Measurements from ENCODE around the gene NRCAM.
A peak's percentile ranks its signal among the peaks of the same experiment; 100 is the strongest.

NRCAM gene

DNA sequence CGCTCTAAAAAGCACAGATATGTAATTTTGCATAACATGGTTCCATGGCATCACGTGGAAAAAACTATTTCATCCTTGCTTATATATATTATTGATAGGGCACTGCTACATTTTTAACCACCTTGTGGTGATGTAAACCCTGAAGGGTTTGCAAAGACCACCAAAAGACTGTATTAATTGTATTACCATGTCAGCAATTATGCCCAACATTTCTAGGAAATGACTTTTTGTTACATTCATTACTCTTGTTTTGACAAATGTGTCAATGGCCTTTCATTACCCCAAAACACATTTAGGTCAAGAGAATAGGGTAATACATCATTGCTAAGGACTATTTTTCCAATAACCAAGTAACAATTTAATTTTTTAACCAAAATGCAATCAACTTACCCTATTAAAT is 142.2 kb downstream of the NRCAM start:
- Histone ChIP-seq H3K4me1 (ENCODE audit: control insufficient read depth, insufficient read depth, low read length) (no peaks in the 10 kb centered on the region), H3K9me3 (ENCODE audit: control insufficient read depth, insufficient read depth, low read depth, low read length) (no peaks in the 10 kb centered on the region), H3K4me3 (ENCODE audit: low read depth, low read length) (no peak overlapping the region), H3K27ac (ENCODE audit: extremely low read depth, low read depth, low read length) (no peak overlapping the region), H3K36me3 (ENCODE audit: control insufficient read depth in 2 of 2, insufficient read depth in 1 of 2, low read length in 2 of 2) (no peaks in the 10 kb centered on the region)
- ChIA-PET POLR2A (no interaction called here), CTCF (no interaction called here)
- no peak for TF ChIP-seq ZNF248 (tag by site-specific recombination; IDR thresholded peaks at IDR 0.05)
- no peak for TF ChIP-seq HOXA7 (CRISPR knock-in tag; IDR thresholded peaks at IDR 0.05; ENCODE audit: borderline replicate concordance)
- TF ChIP-seq ZNF211 (tag by site-specific recombination; IDR thresholded peaks at IDR 0.05; ENCODE audit: low read depth): no peak
- no peak for TF ChIP-seq ZNF544 (tag by site-specific recombination; IDR thresholded peaks at IDR 0.05)
- TF ChIP-seq ZNF174 (tag by site-specific recombination; IDR thresholded peaks at IDR 0.05): no peak
- TF ChIP-seq ZNF311 (tag by site-specific recombination; IDR thresholded peaks at IDR 0.05; ENCODE audit: borderline replicate concordance): no peak
- TF ChIP-seq, protein P1, sequence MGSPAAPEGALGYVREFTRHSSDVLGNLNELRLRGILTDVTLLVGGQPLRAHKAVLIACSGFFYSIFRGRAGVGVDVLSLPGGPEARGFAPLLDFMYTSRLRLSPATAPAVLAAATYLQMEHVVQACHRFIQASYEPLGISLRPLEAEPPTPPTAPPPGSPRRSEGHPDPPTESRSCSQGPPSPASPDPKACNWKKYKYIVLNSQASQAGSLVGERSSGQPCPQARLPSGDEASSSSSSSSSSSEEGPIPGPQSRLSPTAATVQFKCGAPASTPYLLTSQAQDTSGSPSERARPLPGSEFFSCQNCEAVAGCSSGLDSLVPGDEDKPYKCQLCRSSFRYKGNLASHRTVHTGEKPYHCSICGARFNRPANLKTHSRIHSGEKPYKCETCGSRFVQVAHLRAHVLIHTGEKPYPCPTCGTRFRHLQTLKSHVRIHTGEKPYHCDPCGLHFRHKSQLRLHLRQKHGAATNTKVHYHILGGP (tag by site-specific recombination; IDR thresholded peaks at IDR 0.05): no peak

DNA sequence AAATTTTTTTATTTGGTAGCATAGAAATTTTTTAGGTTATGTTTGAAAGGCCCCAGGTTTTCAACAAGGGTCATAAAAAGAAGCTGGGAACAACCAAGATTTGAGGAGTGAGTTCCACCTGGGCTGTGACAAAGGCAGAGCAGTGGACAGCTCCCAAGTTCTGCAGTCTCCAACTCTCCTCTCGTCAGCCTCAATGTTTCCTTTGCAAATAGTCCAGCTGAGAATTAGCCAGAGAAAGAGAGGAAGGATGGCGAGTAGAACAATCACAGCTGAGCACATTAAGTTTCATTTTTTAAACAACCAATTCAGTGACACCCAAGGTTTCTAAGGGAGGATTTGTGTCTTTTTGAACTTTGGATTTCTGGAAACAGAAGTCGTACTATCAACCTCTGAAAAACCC is 143.2 kb downstream of the NRCAM start:
- POLR2A ChIA-PET: no interaction called here
- no peak overlapping the region for H3K4me3 ChIP-seq (ENCODE audit: low read depth, low read length)
- TF ChIP-seq, protein P2, sequence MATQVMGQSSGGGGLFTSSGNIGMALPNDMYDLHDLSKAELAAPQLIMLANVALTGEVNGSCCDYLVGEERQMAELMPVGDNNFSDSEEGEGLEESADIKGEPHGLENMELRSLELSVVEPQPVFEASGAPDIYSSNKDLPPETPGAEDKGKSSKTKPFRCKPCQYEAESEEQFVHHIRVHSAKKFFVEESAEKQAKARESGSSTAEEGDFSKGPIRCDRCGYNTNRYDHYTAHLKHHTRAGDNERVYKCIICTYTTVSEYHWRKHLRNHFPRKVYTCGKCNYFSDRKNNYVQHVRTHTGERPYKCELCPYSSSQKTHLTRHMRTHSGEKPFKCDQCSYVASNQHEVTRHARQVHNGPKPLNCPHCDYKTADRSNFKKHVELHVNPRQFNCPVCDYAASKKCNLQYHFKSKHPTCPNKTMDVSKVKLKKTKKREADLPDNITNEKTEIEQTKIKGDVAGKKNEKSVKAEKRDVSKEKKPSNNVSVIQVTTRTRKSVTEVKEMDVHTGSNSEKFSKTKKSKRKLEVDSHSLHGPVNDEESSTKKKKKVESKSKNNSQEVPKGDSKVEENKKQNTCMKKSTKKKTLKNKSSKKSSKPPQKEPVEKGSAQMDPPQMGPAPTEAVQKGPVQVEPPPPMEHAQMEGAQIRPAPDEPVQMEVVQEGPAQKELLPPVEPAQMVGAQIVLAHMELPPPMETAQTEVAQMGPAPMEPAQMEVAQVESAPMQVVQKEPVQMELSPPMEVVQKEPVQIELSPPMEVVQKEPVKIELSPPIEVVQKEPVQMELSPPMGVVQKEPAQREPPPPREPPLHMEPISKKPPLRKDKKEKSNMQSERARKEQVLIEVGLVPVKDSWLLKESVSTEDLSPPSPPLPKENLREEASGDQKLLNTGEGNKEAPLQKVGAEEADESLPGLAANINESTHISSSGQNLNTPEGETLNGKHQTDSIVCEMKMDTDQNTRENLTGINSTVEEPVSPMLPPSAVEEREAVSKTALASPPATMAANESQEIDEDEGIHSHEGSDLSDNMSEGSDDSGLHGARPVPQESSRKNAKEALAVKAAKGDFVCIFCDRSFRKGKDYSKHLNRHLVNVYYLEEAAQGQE (tag by site-specific recombination; IDR thresholded peaks at IDR 0.05): peak; percentile 61
- TF ChIP-seq, protein P3, sequence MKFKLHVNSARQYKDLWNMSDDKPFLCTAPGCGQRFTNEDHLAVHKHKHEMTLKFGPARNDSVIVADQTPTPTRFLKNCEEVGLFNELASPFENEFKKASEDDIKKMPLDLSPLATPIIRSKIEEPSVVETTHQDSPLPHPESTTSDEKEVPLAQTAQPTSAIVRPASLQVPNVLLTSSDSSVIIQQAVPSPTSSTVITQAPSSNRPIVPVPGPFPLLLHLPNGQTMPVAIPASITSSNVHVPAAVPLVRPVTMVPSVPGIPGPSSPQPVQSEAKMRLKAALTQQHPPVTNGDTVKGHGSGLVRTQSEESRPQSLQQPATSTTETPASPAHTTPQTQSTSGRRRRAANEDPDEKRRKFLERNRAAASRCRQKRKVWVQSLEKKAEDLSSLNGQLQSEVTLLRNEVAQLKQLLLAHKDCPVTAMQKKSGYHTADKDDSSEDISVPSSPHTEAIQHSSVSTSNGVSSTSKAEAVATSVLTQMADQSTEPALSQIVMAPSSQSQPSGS (tag by site-specific recombination; IDR thresholded peaks at IDR 0.05; ENCODE audit: low read depth): no peak
- H3K36me3 ChIP-seq (ENCODE audit: control insufficient read depth in 2 of 2, insufficient read depth in 1 of 2, low read length in 2 of 2): no peaks in the 10 kb centered on the region
- H3K27ac ChIP-seq (ENCODE audit: extremely low read depth, low read depth, low read length): no peak overlapping the region
- CTCF ChIA-PET: no interaction called here
- no peaks in the 10 kb centered on the region for H3K4me1 ChIP-seq (ENCODE audit: control insufficient read depth, insufficient read depth, low read length)
- H3K9me3 ChIP-seq (ENCODE audit: control insufficient read depth, insufficient read depth, low read depth, low read length): no peaks in the 10 kb centered on the region

DNA sequence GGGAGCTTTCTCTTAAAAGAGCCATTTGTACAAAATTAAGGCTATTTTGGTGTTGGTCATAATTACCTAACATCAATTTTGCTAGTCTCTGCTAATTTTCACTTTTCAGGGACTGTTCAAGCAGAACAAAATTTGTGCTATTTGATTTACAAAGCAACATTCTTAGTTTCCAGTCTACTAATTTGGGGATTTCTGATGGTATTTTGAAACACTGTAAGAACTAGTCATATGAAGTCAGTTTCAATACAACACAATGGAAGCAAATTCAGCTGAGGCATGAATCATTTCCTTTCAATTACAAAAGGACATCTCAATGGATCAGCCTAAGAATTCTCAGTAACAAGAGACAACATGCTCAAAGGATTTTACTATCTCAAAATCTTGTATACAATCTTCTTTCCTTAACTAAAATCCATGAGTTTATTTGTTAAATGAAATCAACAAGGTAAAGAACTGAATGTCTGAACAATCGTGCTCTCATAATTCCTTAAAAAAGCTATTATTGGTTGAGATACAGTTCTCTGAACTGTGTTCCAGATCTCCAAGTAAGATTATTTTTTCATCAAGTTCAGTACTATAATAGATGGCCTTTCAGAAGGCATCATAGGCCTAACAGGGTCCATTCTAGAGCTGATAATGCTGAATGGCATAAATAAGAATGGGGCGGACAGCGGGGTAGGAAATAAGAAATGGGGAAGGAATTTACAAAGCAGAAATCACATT is 144.6 kb downstream of the NRCAM start:
- no peaks in the 10 kb centered on the region for H3K36me3 ChIP-seq (ENCODE audit: control insufficient read depth in 2 of 2, insufficient read depth in 1 of 2, low read length in 2 of 2)
- CTCF ChIA-PET: interaction anchor here (1.1 kb wide), 1 partner anchor 186 kb away, joined by 3 read pairs; no protein-coding TSS in a partner anchor
- no peak overlapping the region for H3K27ac ChIP-seq (ENCODE audit: extremely low read depth, low read depth, low read length)
- no peak overlapping the region for H3K4me3 ChIP-seq (ENCODE audit: low read depth, low read length)
- H3K9me3 ChIP-seq (ENCODE audit: control insufficient read depth, insufficient read depth, low read depth, low read length): no peaks in the 10 kb centered on the region
- H3K4me1 ChIP-seq (ENCODE audit: control insufficient read depth, insufficient read depth, low read length): no peaks in the 10 kb centered on the region
- POLR2A ChIA-PET: no interaction called here
- TF ChIP-seq, protein P4, sequence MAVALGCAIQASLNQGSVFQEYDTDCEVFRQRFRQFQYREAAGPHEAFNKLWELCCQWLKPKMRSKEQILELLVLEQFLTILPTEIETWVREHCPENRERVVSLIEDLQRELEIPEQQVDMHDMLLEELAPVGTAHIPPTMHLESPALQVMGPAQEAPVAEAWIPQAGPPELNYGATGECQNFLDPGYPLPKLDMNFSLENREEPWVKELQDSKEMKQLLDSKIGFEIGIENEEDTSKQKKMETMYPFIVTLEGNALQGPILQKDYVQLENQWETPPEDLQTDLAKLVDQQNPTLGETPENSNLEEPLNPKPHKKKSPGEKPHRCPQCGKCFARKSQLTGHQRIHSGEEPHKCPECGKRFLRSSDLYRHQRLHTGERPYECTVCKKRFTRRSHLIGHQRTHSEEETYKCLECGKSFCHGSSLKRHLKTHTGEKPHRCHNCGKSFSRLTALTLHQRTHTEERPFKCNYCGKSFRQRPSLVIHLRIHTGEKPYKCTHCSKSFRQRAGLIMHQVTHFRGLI (tag by site-specific recombination; IDR thresholded peaks at IDR 0.05): no peak
- TF ChIP-seq ZEB2 (tag by site-specific recombination; IDR thresholded peaks at IDR 0.05) (no peak), ZNF157 (tag by site-specific recombination; IDR thresholded peaks at IDR 0.05) (no peak), SP7 (tag by site-specific recombination; IDR thresholded peaks at IDR 0.05) (no peak)
- TF ChIP-seq, protein P5, sequence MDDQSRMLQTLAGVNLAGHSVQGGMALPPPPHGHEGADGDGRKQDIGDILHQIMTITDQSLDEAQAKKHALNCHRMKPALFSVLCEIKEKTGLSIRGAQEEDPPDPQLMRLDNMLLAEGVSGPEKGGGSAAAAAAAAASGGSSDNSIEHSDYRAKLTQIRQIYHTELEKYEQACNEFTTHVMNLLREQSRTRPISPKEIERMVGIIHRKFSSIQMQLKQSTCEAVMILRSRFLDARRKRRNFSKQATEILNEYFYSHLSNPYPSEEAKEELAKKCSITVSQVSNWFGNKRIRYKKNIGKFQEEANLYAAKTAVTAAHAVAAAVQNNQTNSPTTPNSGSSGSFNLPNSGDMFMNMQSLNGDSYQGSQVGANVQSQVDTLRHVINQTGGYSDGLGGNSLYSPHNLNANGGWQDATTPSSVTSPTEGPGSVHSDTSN (CRISPR knock-in tag; IDR thresholded peaks at IDR 0.05): no peak
- TF ChIP-seq, protein P6, sequence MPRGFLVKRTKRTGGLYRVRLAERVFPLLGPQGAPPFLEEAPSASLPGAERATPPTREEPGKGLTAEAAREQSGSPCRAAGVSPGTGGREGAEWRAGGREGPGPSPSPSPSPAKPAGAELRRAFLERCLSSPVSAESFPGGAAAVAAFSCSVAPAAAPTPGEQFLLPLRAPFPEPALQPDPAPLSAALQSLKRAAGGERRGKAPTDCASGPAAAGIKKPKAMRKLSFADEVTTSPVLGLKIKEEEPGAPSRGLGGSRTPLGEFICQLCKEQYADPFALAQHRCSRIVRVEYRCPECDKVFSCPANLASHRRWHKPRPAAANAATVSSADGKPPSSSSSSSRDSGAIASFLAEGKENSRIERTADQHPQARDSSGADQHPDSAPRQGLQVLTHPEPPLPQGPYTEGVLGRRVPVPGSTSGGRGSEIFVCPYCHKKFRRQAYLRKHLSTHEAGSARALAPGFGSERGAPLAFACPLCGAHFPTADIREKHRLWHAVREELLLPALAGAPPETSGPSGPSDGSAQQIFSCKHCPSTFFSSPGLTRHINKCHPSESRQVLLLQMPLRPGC (tag by site-specific recombination; IDR thresholded peaks at IDR 0.05): no peak
- TF ChIP-seq, protein P7, sequence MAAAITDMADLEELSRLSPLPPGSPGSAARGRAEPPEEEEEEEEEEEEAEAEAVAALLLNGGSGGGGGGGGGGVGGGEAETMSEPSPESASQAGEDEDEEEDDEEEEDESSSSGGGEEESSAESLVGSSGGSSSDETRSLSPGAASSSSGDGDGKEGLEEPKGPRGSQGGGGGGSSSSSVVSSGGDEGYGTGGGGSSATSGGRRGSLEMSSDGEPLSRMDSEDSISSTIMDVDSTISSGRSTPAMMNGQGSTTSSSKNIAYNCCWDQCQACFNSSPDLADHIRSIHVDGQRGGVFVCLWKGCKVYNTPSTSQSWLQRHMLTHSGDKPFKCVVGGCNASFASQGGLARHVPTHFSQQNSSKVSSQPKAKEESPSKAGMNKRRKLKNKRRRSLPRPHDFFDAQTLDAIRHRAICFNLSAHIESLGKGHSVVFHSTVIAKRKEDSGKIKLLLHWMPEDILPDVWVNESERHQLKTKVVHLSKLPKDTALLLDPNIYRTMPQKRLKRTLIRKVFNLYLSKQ (tag by site-specific recombination; IDR thresholded peaks at IDR 0.05; ENCODE audit: borderline replicate concordance): no peak
